ENCODE results near the gene SEPTIN2. TPM values are rescaled to one million over a fixed set of nuclear protein-coding genes. Genes with fewer than 3 reads are reported as not detected.

SEPTIN2 gene
- total RNA-seq, 1 donor from 2014 or later = 552 TPM

DNA sequence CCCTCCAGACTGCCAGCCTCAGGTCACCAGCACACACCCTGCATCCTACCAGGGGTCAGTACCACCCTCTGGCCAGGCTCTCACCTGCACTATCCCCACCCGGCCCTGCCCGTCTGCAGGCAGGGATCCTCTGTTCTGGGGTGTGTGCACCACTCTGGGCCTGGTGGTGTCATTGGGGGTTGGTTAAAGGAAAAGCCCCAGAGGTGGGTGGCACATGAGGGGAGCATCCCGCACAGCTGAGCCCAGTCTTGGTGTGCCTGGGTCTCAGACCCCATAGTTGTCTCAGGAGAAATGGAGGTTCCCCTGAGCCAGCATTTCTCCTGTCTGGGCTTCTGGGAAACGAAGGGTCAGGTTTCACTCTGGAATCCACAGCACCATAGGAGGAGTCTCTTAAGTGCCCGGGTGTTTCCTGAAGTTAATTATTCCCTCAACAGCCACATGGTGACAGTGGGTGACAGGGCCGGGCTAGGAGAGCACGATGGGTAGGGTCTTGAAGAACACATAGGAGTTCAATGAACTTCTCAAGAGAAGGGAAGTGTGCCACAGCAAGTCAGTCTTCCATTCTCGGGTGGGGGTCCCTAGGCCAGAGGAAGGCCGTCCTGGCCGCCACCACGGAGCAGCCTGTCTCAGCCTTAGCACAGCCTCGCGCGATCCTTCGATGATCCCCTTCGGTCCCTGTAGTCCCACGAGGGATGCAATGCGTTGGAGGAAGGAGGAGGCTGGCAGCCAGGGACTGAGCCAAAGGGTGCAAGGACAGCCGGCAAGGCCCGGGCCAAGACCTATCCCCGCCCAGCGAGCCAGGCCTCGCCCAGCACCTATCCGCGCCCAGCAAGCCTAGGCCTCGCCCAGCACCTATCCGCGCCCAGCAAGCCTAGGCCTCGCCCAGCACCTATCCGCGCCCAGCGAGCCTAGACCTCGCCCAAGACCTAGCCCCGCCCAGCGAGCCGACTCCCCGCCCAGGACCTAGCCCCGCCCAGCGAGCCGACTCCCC lies 39.2 kb downstream of the SEPTIN2 start:
- H3K9me3 Mint-ChIP-seq (ENCODE audit: unreplicated experiment) = no peaks in the 10 kb centered on the region
- H3K4me1 ChIP-seq (ENCODE audit: insufficient read depth, low read length) = peaks cover 7% of the 10 kb centered on the region
- peaks cover 77% of the 10 kb centered on the region for H4K20me1 ChIP-seq (ENCODE audit: insufficient read depth, low read length)
- no peaks in the 10 kb centered on the region for H3K27me3 ChIP-seq (ENCODE audit: insufficient read depth, low read length)
- H3K4me2 ChIP-seq (ENCODE audit: low read length) = peak overlapping the region; percentile 61
- no peak overlapping the region for H3K4me3 ChIP-seq (ENCODE audit: insufficient read depth, low read depth, low read length)
- no peak for TF ChIP-seq EZH2 (IDR thresholded peaks at IDR 0.05; ENCODE audit: insufficient read depth, low read length)
- TF ChIP-seq, protein P1, sequence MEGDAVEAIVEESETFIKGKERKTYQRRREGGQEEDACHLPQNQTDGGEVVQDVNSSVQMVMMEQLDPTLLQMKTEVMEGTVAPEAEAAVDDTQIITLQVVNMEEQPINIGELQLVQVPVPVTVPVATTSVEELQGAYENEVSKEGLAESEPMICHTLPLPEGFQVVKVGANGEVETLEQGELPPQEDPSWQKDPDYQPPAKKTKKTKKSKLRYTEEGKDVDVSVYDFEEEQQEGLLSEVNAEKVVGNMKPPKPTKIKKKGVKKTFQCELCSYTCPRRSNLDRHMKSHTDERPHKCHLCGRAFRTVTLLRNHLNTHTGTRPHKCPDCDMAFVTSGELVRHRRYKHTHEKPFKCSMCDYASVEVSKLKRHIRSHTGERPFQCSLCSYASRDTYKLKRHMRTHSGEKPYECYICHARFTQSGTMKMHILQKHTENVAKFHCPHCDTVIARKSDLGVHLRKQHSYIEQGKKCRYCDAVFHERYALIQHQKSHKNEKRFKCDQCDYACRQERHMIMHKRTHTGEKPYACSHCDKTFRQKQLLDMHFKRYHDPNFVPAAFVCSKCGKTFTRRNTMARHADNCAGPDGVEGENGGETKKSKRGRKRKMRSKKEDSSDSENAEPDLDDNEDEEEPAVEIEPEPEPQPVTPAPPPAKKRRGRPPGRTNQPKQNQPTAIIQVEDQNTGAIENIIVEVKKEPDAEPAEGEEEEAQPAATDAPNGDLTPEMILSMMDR (IDR thresholded peaks at IDR 0.05; ENCODE audit: insufficient read depth, low read depth, low read length) = no peak
- no peaks in the 10 kb centered on the region for H3K9me3 ChIP-seq (ENCODE audit: insufficient read depth, low read depth, low read length)
- H3K36me3 Mint-ChIP-seq (ENCODE audit: low read depth, unreplicated experiment) = peaks cover under 1% of the 10 kb centered on the region
- FAIRE-seq (no peak), DNase-seq (ENCODE audit: low read depth) (peak; percentile 52)
- H3K36me3 ChIP-seq (ENCODE audit: insufficient read depth, low read length) = peaks cover 46% of the 10 kb centered on the region
- no peak overlapping the region for H2AFZ ChIP-seq (ENCODE audit: low read depth, low read length)
- no peak overlapping the region for H3K27ac ChIP-seq (ENCODE audit: low read depth, low read length)
- H3K4me1 Mint-ChIP-seq (ENCODE audit: low read depth, unreplicated experiment) = peaks cover 35% of the 10 kb centered on the region
- no peak overlapping the region for H3K9ac ChIP-seq (ENCODE audit: low read length)
- H3K27ac Mint-ChIP-seq (ENCODE audit: unreplicated experiment) = peak overlapping the region; percentile 90
- H3K4me3 Mint-ChIP-seq (ENCODE audit: unreplicated experiment) = peak overlapping the region; percentile 41
- no peaks in the 10 kb centered on the region for H3K27me3 Mint-ChIP-seq (ENCODE audit: low read depth, unreplicated experiment)
- peaks cover 36% of the 10 kb centered on the region for H3K79me2 ChIP-seq (ENCODE audit: insufficient read depth, low read length)

DNA sequence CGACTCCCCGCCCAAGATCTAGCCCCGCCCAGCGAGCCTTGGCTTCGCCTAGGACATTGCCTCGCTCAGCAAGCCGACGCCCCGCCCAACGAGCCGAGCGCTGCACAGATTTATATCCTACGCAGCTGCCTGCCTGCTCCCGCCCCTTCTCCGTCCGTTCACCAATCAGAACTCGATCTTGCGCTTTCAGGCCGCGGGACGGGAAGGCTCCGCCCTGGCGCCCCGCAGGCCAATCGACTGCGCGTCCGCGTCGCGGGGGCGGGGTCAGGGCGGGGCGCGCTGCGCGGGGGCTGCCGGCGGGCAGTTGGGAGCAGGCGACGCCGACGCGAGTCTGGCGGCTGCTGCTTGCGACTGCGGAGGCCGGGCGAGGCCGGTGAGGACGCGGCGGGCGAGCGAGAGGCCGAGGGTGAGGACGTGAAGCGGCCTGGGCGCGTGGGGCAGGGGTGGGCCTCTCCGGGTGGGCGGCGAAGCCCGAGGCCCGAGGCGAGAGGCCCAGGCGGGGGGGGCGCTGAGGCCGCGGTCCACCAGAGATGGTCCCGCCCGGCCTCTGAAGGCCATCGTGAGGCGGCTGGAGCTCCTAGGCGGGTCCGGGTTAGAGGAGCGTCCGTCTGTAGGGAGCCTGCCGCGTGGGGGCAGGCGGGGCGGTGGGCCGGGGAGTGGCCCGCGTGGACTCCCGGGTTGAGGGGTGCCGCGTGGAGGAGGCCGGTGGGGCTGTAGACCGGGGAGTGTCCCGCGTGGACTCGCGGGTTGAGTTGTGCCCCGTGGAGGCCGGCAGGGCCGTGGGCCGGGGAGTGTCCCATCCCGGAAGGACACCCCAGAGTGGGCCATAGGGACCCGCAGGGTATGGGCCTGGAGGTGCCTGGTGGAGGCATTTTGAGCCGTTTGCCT lies 40.5 kb downstream of the SEPTIN2 start, which contains the start of gene FARP2:
FARP2 (plus strand) TSS at position 303 of the 888 bp plus-strand sequence. CDS start 16,823 bp downstream, outside the sequence.
- no peak for FAIRE-seq
- peaks cover 76% of the 10 kb centered on the region for H4K20me1 ChIP-seq (ENCODE audit: insufficient read depth, low read length)

More for the DNA sequence above, 40.5 kb downstream of the SEPTIN2 start, which contains the start of gene FARP2:
- no peaks in the 10 kb centered on the region for H3K36me3 Mint-ChIP-seq (ENCODE audit: low read depth, unreplicated experiment)
- Histone ChIP-seq H3K4me2 (ENCODE audit: low read length) (peak within 1 kb of the TSS; percentile 87), H3K27me3 (ENCODE audit: insufficient read depth, low read length) (no peaks in the 10 kb centered on the region), H2AFZ (ENCODE audit: low read depth, low read length) (peak within 1 kb of the TSS; percentile 1), H3K4me1 (ENCODE audit: insufficient read depth, low read length) (peaks cover 7% of the 10 kb centered on the region), H3K79me2 (ENCODE audit: insufficient read depth, low read length) (peaks cover 49% of the 10 kb centered on the region), H3K4me3 (ENCODE audit: insufficient read depth, low read depth, low read length) (peak within 1 kb of the TSS; percentile 73), H3K9me3 (ENCODE audit: insufficient read depth, low read depth, low read length) (no peaks in the 10 kb centered on the region), H3K9ac (ENCODE audit: low read length) (peak within 1 kb of the TSS; percentile 92), H3K36me3 (ENCODE audit: insufficient read depth, low read length) (peaks cover 34% of the 10 kb centered on the region), H3K27ac (ENCODE audit: low read depth, low read length) (peak within 1 kb of the TSS; percentile 55)
- H3K4me3 Mint-ChIP-seq (ENCODE audit: unreplicated experiment) = peak within 1 kb of the TSS; percentile 87
- peak within 1 kb of the TSS; percentile 38 for H3K27ac Mint-ChIP-seq (ENCODE audit: unreplicated experiment)
- H3K27me3 Mint-ChIP-seq (ENCODE audit: low read depth, unreplicated experiment) = no peaks in the 10 kb centered on the region
- H3K4me1 Mint-ChIP-seq (ENCODE audit: low read depth, unreplicated experiment) = peaks cover 35% of the 10 kb centered on the region
- TF ChIP-seq, protein P1 (IDR thresholded peaks at IDR 0.05; ENCODE audit: insufficient read depth, low read depth, low read length) = no peak
- no peak for TF ChIP-seq EZH2 (IDR thresholded peaks at IDR 0.05; ENCODE audit: insufficient read depth, low read length)
- no peaks in the 10 kb centered on the region for H3K9me3 Mint-ChIP-seq (ENCODE audit: unreplicated experiment)
- peak; percentile 92 for DNase-seq (ENCODE audit: low read depth)

All from astrocyte (in vitro differentiated cells and primary cell).